HEK293 (cell line): Measurements from ENCODE around the gene LARGE1.

Source experiments
- CTCF ChIA-PET: fragments of 350-600 bp; formaldehyde crosslinking; extraction: SDS; loops from one replicate; lab custom pipeline; 2021; ENCODE audit warnings: antibody characterized with exemption; lab: Yijun Ruan, JAX
- POLR2A ChIA-PET: fragments of 300-600 bp; formaldehyde crosslinking; extraction: SDS; loops from one replicate; lab custom pipeline; 2020; ENCODE audit warnings: antibody characterized with exemption, inconsistent platforms; lab: Yijun Ruan, JAX
- H3K27ac ChIP-seq: fragments of 200-500 bp; sonication (Bioruptor generic); 2 replicates; pipeline ENCODE4 v1.5.1; 2014; ENCODE audit warnings: low read depth, low read length, control low read depth, inconsistent platforms; ENCODE audit errors: extremely low read depth
- H3K36me3 ChIP-seq, 2 experiments: fragments of 200-500 bp in 1 of 2; sonication (Bioruptor generic) in 1 of 2; 1 replicate in 1 of 2; 2 replicates in 1 of 2; pipeline ENCODE4 v1.5.1; 2014 to 2017; ENCODE audit warnings: inconsistent platforms in 2 of 2, low read length in 2 of 2; ENCODE audit not compliant: control insufficient read depth in 2 of 2, insufficient read depth in 1 of 2
- H3K4me1 ChIP-seq: fragments of 200-500 bp; sonication (Bioruptor generic); 2 replicates; pipeline ENCODE4 v1.5.1; 2014; ENCODE audit warnings: mild to moderate bottlenecking, low read length, inconsistent platforms; ENCODE audit not compliant: control insufficient read depth, insufficient read depth
- H3K4me3 ChIP-seq: 2 replicates; pipeline ENCODE4 v1.5.1; 2011; ENCODE audit warnings: low read depth, mild to moderate bottlenecking, control low read depth, low read length, moderate library complexity
- H3K9me3 ChIP-seq: fragments of 200-500 bp; sonication (Bioruptor generic); 2 replicates; pipeline ENCODE4 v1.5.1; 2014; ENCODE audit warnings: low read depth, low read length, inconsistent platforms; ENCODE audit not compliant: control insufficient read depth, insufficient read depth
- ATF2 ChIP-seq: fragments of 450-650 bp; formaldehyde crosslinking; IDR thresholded peaks from 2 replicates; pipeline ENCODE4 v1.5.1; 2016; ENCODE audit warnings: missing biosample characterization, missing genetic modification characterization, low read depth
- ELK4 ChIP-seq: IDR thresholded peaks from 2 replicates; pipeline ENCODE4 v1.6.1; 2011; ENCODE audit warnings: mild to moderate bottlenecking, low read depth, low read length, borderline replicate concordance
- GLI2 ChIP-seq: fragments of 450-650 bp; formaldehyde crosslinking; IDR thresholded peaks from 2 replicates; pipeline ENCODE4; 2017; ENCODE audit warnings: missing biosample characterization, missing genetic modification characterization, low read depth, borderline replicate concordance
- GLIS1 ChIP-seq: fragments of 450-650 bp; formaldehyde crosslinking; IDR thresholded peaks from 2 replicates; pipeline ENCODE4 v1.5.1; 2016; ENCODE audit warnings: missing biosample characterization, missing genetic modification characterization
- GLIS2 ChIP-seq: fragments of 450-650 bp; formaldehyde crosslinking; IDR thresholded peaks from 2 replicates; pipeline ENCODE4 v1.5.1; 2016; ENCODE audit warnings: missing biosample characterization, missing genetic modification characterization
- OVOL3 ChIP-seq: fragments of 450-650 bp; formaldehyde crosslinking; IDR thresholded peaks from 2 replicates; pipeline ENCODE4 v1.5.1; 2016; ENCODE audit warnings: missing biosample characterization, missing genetic modification characterization
- SCRT2 ChIP-seq: fragments of 450-650 bp; formaldehyde crosslinking; IDR thresholded peaks from 2 replicates; pipeline ENCODE4 v1.5.1; 2016; ENCODE audit warnings: missing biosample characterization, missing genetic modification characterization
- SP3 ChIP-seq: fragments of 450-650 bp; formaldehyde crosslinking; IDR thresholded peaks from 2 replicates; pipeline ENCODE4 v1.5.1; 2016; ENCODE audit warnings: missing biosample characterization, missing genetic modification characterization
- TRIM28 ChIP-seq: IDR thresholded peaks from 2 replicates; pipeline ENCODE4 v1.6.1; 2011; ENCODE audit warnings: low read length, control low read depth, borderline replicate concordance
- ZBTB20 ChIP-seq: fragments of 450-650 bp; formaldehyde crosslinking; IDR thresholded peaks from 2 replicates; pipeline ENCODE4 v1.5.1; 2016; ENCODE audit warnings: missing biosample characterization, missing genetic modification characterization
- ZIC2 ChIP-seq: fragments of 450-650 bp; formaldehyde crosslinking; IDR thresholded peaks from 2 replicates; pipeline ENCODE4 v1.5.1; 2016; ENCODE audit warnings: missing biosample characterization, missing genetic modification characterization
- ZNF138 ChIP-seq: fragments of 450-650 bp; formaldehyde crosslinking; IDR thresholded peaks from 2 replicates; pipeline ENCODE4 v1.5.1; 2016; ENCODE audit warnings: missing biosample characterization, missing genetic modification characterization, borderline replicate concordance
- ZNF157 ChIP-seq: fragments of 450-650 bp; formaldehyde crosslinking; IDR thresholded peaks from 2 replicates; pipeline ENCODE4 v1.5.1; 2016; ENCODE audit warnings: missing biosample characterization, missing genetic modification characterization
- ZNF169 ChIP-seq: fragments of 450-650 bp; formaldehyde crosslinking; IDR thresholded peaks from 2 replicates; pipeline ENCODE4 v1.5.1; 2016; ENCODE audit warnings: missing biosample characterization, missing genetic modification characterization
- ZNF335 ChIP-seq: fragments of 450-650 bp; formaldehyde crosslinking; conservative IDR thresholded peaks from 2 replicates; pipeline ENCODE4 v1.5.1; 2016; ENCODE audit warnings: missing biosample characterization, missing genetic modification characterization
- ZNF341 ChIP-seq: fragments of 450-650 bp; formaldehyde crosslinking; IDR thresholded peaks from 2 replicates; pipeline ENCODE4; 2016; ENCODE audit warnings: low read depth, missing biosample characterization, missing genetic modification characterization
- ZNF433 ChIP-seq: fragments of 450-650 bp; formaldehyde crosslinking; IDR thresholded peaks from 2 replicates; pipeline ENCODE4 v1.5.1; 2016; ENCODE audit warnings: missing biosample characterization, missing genetic modification characterization, low read depth
- ZNF521 ChIP-seq: fragments of 450-650 bp; formaldehyde crosslinking; IDR thresholded peaks from 2 replicates; pipeline ENCODE4 v1.5.1; 2017; ENCODE audit warnings: missing biosample characterization, mild to moderate bottlenecking, missing genetic modification characterization
- ZNF549 ChIP-seq: fragments of 450-650 bp; IDR thresholded peaks from 2 replicates; pipeline ENCODE4 v1.5.1; 2018; ENCODE audit warnings: missing biosample characterization, missing genetic modification characterization, mild to moderate bottlenecking, inconsistent platforms, moderate library complexity
- ZNF561 ChIP-seq: fragments of 450-650 bp; IDR thresholded peaks from 2 replicates; pipeline ENCODE4 v1.5.1; 2018; ENCODE audit warnings: missing biosample characterization, missing genetic modification characterization, borderline replicate concordance
- ZNF571 ChIP-seq: fragments of 450-650 bp; formaldehyde crosslinking; IDR thresholded peaks from 2 replicates; pipeline ENCODE4 v1.5.0; 2017; ENCODE audit warnings: missing biosample characterization, missing genetic modification characterization
- ZNF621 ChIP-seq: fragments of 450-650 bp; formaldehyde crosslinking; IDR thresholded peaks from 2 replicates; pipeline ENCODE4 v1.5.1; 2017; ENCODE audit warnings: missing biosample characterization, missing genetic modification characterization
- ZNF629 ChIP-seq: fragments of 450-650 bp; formaldehyde crosslinking; IDR thresholded peaks from 2 replicates; pipeline ENCODE4 v1.5.1; 2017; ENCODE audit warnings: missing biosample characterization, missing genetic modification characterization
- ZNF654 ChIP-seq: fragments of 450-650 bp; formaldehyde crosslinking; IDR thresholded peaks from 2 replicates; pipeline ENCODE4 v1.5.1; 2016; ENCODE audit warnings: low read depth, missing biosample characterization, missing genetic modification characterization
- ZNF707 ChIP-seq: fragments of 450-650 bp; formaldehyde crosslinking; IDR thresholded peaks from 2 replicates; pipeline ENCODE4 v1.5.1; 2016; ENCODE audit warnings: missing biosample characterization, missing genetic modification characterization
- ZNF76 ChIP-seq: fragments of 450-650 bp; formaldehyde crosslinking; IDR thresholded peaks from 2 replicates; pipeline ENCODE4; 2016; ENCODE audit warnings: low read depth, missing biosample characterization, missing genetic modification characterization, borderline replicate concordance
- ZNF837 ChIP-seq: fragments of 450-650 bp; formaldehyde crosslinking; IDR thresholded peaks from 2 replicates; pipeline ENCODE4 v1.5.1; 2016; ENCODE audit warnings: missing biosample characterization, missing genetic modification characterization
- ZSCAN16 ChIP-seq: fragments of 450-650 bp; formaldehyde crosslinking; IDR thresholded peaks from 2 replicates; pipeline ENCODE4 v1.5.1; 2016; ENCODE audit warnings: missing biosample characterization, missing genetic modification characterization
- ZXDB ChIP-seq: fragments of 450-650 bp; formaldehyde crosslinking; IDR thresholded peaks from 2 replicates; pipeline ENCODE4 v1.5.1; 2016; ENCODE audit warnings: missing biosample characterization, missing genetic modification characterization

LARGE1 gene

GRCh38 chr22:33315117-33315516 is 605.2 kb downstream of the LARGE1 start:
- TF ChIP-seq ZNF654 (tag by site-specific recombination) (no peak), ZNF138 (tag by site-specific recombination) (no peak), ZNF571 (tag by site-specific recombination) (no peak), ZNF837 (tag by site-specific recombination) (no peak), ZNF433 (tag by site-specific recombination) (no peak), ZNF521 (tag by site-specific recombination) (no peak), ZNF169 (tag by site-specific recombination) (no peak), GLIS2 (tag by site-specific recombination) (no peak)
- Histone ChIP-seq H3K27ac (no peak overlapping the region), H3K9me3 (no peaks in the 10 kb centered on the region), H3K36me3 (peaks cover 0 to 3% of the 10 kb centered on the region in 2 experiments; a peak in 1 of 3 replicates), H3K4me1 (no peaks in the 10 kb centered on the region), H3K4me3 (no peak overlapping the region)
- CTCF ChIA-PET = interaction anchor here (0.6 to 2.9 kb wide), 3 partner anchors 11 to 15 kb away, joined by 3 to 14 read pairs (median 3); no protein-coding TSS in a partner anchor
- POLR2A ChIA-PET = no interaction called here

- Histone ChIP-seq H3K27ac (no peak overlapping the region), H3K4me1 (no peaks in the 10 kb centered on the region), H3K4me3 (no peak overlapping the region), H3K9me3 (no peaks in the 10 kb centered on the region), H3K36me3 (peaks cover 0 to 3% of the 10 kb centered on the region in 2 experiments; a peak in 1 of 3 replicates)
- ChIA-PET POLR2A (no interaction called here), CTCF (interaction anchor here (1.5 to 2.9 kb wide), 2 partner anchors 12 to 14 kb away, joined by 3 to 14 read pairs; no protein-coding TSS in a partner anchor)
- TF ChIP-seq ZNF341 (tag by site-specific recombination) (no peak), OVOL3 (tag by site-specific recombination) (no peak), ZNF521 (tag by site-specific recombination) (no peak), GLI2 (no peak), ZXDB (tag by site-specific recombination) (no peak), ZNF629 (tag by site-specific recombination) (no peak)
Measured at GRCh38 chr22:33314316-33314715, 606.0 kb downstream of the LARGE1 start.

GRCh38 chr22:33303099-33303498 is 617.2 kb downstream of the LARGE1 start:
- ChIA-PET POLR2A (no interaction called here), CTCF (interaction anchor here (0.7 to 2.6 kb wide), 18 partner anchors 9 to 803 kb away, joined by 3 to 17 read pairs (median 8); partner anchors contain the start of gene LARGE1)
- TF ChIP-seq GLIS1 (tag by site-specific recombination) = no peak
- TF ChIP-seq ZIC2 = no peak
- TF ChIP-seq ZBTB20 (tag by site-specific recombination) = no peak
- no peak for TF ChIP-seq ELK4
- no peak for TF ChIP-seq GLI2
- TF ChIP-seq ZNF169 (tag by site-specific recombination) = no peak
- no peak for TF ChIP-seq ZSCAN16
- TF ChIP-seq ZNF157 (tag by site-specific recombination) = no peak
- TF ChIP-seq ZNF561 = no peak
- TF ChIP-seq ZNF549 (tag by site-specific recombination) = no peak
- no peak for TF ChIP-seq ZNF621
- no peak for TF ChIP-seq ATF2 (tag by site-specific recombination)
- TF ChIP-seq ZNF76 (tag by site-specific recombination) = no peak
- TF ChIP-seq TRIM28 = no peak
- no peak for TF ChIP-seq ZNF707 (tag by site-specific recombination)
- no peak for TF ChIP-seq ZNF654 (tag by site-specific recombination)
- TF ChIP-seq ZNF335 (tag by site-specific recombination) = no peak
- no peak for TF ChIP-seq SP3 (tag by site-specific recombination)
- TF ChIP-seq SCRT2 (tag by site-specific recombination) = no peak
- Histone ChIP-seq H3K4me3 (no peak overlapping the region), H3K36me3 (peaks cover 0 to 5% of the 10 kb centered on the region in 2 experiments; a peak in 2 of 3 replicates), H3K4me1 (no peaks in the 10 kb centered on the region), H3K9me3 (no peaks in the 10 kb centered on the region), H3K27ac (no peak overlapping the region)
